COR-L47 (cell line): ENCODE data around the gene FAM174C.

Experiments
- DNase-seq: peaks from one replicate; lab custom pipeline; 2025; lab: John Stamatoyannopoulos, UW

The FAM174C gene

DNA sequence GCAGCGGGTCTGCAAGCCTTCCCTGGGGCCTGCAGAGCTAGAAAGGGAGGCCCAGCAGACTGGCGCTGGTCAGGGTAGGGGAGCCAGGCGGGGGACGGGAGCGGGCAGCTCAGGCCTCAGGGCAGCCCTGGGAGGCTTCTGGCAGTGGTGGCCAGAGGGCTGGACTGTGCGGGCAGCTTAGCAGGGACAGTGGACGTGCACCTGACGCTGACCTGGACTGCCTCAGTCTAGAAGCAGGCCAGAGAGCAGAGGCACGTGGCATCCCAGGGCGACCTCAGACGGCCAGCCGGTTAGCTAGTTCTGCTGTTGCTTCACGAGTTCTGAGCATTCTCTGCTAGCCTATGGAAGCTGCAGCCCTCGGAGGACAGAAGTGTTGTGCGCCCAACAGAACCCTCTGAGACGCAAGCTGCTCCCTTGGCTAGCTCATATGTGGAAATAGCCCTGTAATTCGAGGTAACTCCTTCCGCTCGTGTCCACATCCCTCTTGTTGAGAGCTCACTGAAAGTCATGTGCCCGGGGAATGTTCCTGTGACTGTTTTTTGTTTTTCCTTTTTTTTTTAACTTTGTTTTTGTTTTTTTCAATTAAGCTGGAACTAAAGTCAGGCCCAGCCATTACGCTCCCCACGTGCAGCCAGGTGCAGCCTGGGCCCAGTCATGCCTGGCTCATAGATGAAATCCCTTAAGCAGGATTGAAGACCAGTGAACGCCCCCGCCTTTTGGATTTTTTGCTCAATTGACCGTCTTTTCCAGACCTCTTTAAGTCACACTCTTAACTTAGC lies 1.9 kb upstream of the FAM174C start:
- no peak for DNase-seq

DNA sequence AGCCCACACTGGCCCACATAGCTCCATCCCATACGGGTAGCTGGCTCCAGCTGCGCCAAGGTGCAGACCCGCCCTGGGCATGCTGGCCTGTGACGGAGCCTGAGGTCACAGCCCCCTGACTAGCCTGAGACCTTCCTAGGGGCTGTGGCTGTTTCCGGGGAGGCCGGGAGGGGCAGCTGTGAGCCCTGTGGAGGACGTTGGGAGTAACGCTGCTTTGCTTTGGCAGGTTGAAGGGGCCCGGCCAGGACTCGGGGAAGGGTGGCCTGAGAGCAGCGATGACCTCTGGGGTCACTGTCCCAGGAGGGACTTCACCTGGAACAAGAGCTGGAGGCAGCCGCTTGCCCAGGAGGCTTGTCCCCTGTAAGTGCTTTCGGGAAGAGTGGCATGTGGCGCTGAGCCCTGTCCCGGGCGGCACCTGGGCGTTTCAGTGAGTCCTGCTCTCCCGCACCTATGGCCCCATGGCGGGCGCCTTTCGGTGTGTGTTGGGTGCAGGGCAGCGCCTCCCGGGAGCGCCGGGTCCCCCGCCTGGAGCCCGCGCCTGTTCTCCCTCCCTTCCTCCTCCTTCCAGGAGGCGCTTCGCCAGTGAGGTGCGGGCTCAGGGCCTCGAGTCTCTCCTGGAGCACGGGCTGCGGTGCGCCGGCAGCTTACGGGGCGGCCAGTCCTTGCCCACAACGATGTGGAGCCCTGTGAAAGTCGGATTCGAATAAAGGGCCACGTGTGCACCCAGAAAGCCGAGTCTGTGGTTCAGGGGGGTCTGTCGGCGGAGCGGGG lies 1.1 kb upstream of the FAM174C start:
- DNase-seq, result no peak

DNA sequence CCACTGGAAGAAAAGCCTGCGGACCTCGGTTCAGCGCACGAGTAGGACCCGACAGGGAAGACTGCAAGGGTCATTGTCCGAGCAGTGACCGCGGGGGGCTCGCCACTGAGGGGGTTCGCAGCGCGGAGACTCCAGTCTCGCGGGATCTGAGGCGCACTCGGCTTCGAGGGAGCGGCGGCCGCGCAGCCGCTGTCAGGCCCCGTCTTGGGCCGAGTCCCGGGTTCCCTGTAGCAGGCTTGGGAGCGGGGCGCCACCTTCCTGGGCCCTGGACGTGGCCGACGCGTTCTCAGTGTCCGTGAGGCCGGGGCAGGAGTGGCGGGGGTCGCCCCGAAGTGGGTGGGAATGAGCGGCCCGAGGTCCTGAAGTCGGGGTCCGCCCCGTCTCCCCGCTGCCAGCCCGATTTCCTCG lies 474 bp upstream of the FAM174C start:
- DNase-seq, result no peak

DNA sequence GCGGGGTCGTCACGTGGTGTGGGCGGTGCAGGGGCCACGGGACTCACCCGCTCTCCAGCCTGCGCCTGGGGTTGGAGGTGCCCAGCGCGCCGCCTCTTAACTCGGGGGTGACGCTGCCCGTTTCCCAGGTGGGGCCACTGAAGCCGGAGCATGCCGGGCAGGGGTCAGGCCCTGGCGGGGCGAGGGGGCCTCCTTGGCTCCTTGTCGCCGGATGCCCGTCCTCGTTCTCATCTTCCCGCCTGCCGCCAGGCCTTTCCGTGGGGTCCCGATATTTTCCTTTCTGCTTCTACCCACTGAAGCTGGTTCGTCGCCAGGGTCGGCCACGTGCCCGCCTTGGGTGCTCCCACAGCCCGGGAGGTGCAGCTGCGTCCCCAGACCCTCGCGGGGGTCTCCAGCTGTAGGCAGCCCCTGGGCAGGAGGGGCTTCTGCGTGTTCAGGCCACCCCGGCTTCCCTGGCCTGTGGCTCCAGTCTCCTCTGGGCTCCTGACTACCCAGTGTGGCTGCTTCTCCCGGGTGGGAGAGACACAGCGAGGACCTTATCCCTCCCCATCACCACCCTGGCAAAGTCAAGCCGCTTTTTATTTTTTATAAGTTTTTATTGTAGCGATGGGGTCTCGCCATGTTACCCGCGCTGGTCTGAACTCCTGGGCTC lies 772 bp downstream of the FAM174C start:
- no peak for DNase-seq

DNA sequence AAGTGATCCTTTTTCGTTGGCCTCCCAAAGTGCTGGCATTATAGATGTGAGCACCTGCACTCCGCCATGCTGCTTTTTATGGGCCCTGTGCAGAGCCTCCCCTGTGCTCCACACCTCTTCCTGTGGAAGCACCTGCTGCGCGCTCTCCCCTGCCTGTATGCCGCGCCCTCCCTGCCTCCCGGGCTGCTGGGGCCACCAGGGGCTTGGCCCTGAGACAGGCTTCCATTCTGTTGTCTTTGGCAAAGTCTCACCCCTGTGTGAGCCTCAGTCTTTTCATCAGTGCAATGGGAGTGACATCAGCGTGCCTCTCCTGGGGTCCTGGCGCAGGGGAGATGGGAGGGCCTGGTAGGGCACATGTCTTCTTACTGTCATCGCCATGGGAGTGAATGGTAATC lies 1.3 kb downstream of the FAM174C start:
- peak; percentile 39 for DNase-seq

DNA sequence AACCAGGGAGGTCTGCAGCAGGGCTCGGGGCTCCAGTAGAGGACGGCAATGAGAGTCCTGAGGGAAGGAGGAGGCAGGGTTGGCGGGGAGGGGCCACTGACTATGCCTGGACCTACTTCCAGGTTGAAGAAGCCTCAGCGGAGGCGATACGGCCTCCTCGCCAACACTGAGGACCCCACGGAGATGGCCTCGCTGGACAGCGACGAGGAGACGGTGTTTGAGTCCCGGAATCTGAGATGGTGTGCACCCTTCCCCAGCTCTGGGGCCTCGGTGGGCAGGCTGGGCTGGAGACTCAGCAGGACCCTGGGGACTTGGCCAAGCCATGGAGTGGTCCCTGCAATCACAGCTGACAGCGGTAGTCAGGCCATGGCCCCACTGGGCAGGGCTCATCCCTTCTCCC lies 1.7 kb downstream of the FAM174C start:
- no peak for DNase-seq

DNA sequence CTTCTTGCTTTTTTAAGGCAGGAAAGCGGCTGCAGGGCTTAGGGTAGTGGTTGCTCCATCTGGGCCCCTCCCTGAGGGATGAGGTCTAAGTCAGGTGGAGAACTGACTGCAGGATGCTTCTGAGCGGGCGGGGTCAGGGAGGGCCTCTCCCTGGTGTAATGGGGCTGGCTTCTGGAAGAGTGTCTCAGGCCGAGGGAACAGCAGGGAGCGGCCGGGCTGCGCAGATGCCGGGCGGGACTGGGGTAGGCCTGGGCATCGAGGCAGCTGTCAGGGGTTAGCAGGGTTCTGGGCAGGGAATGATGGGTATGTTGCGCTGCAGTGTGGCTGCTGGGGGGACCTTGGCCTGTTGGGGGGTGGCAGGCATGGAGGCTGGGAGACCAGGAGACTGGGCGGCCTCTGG lies 2.7 kb downstream of the FAM174C start:
- no peak for DNase-seq

DNA sequence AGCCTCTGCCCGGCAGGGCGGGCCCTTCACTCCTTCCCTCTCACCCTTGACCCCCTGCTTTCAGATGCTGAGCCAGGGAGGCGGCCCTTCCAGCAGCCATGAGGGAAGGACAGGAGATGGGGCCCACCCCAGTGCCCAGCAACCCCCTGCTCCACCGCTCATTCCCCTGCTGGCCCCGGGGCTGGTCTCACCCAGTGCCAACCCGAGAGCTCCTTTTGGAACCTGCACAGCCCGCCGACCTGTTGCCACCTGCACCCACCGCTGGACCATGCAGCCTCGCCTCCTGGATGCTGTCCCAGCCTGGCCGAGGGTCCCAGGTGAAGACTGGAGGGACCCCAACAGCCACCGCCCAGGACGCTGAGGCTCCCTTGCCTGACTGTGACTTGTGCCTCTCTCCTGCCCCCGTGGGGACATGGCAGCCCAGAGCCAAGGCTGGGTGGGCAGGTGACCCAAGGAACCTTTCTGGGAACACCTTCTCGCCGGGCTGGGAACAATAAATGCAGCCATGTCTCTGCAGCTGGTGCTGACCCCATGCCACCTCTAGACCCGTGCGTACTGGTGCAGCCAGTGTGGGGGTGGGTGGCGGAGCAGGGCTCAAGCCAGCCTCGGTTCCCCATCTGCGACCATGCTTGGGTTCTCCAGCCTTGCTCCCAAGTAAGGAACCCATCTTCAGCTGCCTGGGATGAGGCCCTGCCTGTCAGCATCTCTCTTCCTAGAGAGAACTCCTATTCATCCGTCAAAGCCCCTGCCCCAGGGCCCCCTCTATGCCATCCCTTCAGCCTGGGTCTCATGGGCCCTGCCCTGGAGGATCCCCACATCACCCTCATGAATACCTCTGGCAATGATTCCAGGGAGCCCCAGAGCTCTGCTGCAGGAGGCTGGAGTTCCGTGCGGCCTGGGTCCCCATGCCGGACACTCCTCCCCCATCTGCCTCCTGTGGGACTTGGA lies 3.7 kb downstream of the FAM174C start:
- no peak for DNase-seq

DNA sequence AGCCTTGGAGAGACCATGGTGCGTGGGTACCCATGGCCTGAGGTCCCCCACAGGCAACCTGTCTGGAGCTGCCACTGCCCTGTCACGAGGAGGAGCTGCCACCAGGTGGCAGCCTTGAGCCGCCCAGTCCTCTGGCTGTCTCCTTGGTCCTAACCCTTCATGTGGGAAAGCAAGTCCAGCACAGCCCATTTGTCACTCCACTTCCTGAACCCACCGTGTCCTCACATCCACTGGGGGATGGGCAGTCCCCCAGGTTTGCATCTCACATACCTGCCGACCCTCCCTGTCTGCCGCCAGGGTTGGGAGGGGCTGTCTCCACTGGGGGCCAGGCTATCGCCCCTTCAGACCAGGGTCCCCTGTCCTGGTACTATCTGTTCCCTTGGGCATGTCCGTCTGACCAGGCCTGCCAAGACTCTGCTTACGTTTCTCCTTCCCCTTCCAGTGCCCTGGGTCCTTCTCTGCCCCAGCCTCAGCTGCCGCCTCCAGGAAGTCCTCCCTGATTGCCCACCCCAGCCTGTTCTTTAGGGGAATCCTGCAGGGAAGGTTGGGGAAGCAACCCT lies 4.5 kb downstream of the FAM174C start:
- peak; percentile 68 for DNase-seq

DNA sequence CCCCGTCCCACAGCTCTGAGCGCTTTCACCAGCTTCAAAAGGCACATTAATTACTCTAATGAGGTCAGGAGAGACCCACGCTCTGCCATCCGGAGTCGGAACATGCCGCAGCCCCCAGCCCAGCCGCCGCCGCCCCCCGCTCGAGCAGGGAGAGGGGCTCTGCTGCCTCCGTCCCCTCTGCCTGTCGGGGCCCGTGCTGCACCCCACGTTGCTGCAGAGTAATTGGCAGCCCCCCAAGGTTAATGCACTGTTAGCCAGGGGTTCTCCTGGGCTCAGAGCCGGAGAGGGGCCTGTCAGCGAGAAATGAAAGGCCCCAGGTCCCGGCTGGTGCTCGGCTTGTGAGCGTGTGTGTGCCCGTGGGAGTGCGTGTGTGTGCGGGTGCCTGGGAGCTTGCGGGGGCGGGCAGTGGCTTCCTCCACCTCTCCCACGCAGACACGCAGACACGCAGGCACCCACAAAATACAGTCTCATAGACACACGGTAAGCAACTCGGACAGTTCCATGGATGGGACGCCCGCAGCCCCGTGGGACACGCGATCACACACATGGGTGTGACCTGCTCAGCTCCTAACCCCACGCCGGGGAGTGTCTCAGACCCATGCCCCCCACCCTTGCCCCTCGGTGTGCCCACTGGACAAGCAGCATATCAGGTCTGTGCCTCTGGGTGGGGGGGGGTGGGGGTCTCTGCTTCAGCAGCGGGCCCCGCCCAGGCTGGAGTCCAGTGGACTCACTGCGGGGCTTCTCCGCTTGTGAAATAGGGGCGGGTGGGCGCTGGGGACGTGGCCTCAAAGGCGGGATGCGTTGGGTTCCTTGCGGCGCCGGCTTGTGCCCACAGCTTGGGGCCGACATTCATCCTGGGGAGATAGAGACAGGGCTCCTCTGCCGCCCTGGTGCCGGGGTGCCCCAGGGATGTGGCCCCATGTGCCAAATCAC lies 5.6 kb downstream of the FAM174C start:
- DNase-seq, result no peak

DNA sequence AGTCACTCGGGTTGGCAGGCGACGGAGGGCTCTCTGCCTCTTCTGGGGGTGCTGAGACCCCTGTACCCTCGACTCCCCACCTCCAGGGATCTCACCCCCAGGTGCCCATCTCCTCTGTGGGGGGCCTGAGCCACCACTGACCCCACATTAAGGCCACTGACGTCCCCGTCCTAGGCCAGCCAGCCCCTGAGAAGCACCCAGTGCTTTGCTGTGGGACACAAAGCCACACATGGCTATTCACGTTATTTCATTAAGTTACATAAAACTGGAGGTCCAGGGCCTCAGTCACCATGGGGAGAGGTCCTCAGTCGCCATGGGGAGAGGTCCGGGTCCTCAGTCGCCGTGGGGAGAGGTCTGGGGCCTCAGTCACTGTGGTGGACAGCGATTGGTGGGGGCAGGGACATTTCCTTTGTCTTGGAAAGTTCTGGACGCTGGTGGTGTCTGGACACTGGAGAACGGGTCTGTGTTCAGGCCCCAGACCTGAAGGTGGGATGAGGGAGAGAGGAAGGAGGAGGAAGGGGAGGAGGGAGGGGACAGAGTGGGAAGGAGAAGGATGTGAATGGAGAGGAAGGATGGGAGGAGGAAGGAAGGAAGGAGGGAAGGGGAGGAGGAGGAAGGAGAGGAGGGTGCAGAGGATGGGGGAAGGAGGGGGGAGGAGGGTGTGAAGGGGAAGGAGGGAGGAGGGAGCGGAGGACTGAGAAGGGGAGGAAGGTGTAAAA lies 6.4 kb downstream of the FAM174C start:
- DNase-seq, result no peak

DNA sequence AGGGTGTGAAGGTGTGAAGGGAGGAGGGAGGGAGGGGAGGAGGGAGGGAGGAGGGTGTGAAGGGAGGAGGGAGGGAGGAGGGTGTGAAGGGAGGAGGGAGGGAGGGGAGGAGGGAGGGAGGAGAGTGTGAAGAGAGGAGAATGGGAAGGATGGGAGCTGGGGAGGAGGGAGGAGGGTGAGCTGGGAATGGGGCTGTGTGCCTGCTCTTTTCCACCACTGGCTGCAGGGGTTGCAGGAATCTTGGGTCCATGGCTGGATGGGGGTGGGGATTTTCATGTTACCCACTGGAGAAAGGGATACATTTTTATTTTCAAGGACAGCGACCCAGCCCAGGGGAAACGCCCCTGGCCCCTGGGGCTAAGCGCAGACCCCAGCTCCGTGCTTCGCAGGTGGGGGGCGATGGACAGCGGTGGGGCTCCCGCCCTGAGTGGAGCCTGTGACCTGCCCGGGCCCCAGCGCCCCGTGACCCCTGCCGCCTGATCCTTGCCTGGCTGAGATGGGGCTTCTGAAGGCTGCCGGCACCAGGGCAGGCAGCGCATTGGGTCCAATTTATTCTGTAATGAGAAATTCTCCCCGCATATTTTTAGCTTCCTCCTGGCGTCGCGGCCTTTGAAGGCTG lies 7.4 kb downstream of the FAM174C start:
- no peak for DNase-seq

DNA sequence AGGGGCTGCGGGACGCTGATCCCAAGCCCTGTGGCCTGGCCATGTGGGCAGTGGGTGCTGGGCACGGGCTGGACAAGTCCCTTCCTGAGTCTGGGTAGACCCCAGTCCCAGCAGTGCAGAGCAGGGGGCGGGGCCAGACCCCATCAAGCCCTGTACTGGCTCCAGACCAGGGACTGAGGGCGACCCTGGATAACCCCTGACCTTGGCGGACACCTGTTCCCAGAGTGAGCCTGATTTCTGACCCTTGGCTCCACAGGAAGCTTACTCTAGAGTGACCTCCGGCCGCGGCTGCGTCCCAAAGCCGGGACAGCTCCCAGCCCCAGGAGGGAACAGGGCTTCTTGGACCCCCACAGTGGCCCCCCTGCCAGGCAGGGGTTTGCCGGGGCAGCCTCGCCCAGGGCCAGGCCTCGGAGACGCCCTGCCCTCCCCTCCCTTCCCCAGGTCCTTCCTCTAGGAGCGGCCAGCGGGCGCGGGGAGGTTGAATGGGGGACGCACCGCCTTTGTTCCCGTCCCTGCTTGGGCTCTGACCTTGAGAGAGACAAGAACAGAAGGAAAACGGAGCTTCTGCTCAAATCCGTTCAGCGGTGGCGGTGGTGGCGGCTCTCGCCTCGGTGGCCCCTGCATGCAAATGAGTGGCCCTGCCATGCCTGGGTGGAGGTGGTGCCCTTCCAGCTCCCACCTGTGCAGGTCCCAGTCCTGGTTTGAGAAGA lies 8.0 kb downstream of the FAM174C start:
- no peak for DNase-seq

DNA sequence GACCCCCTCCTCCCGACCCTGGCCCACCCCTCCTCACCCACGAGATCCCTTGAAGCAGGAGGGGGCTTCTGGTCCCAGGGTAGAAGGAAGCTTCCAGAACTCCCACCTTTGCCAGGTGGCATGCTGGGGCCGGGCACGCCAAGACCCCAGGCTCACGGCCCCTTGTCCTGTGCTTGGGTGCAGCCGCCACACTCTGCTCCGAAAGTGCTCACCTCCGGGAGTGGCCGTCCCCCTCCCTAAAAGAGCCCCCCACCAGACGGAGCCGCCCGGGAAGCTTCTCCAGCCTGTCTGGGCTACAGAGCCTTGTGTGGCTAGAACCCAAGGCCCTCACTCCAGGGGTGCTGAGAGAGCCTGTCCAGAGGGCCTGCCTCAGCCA lies 8.6 kb downstream of the FAM174C start:
- no peak for DNase-seq

DNA sequence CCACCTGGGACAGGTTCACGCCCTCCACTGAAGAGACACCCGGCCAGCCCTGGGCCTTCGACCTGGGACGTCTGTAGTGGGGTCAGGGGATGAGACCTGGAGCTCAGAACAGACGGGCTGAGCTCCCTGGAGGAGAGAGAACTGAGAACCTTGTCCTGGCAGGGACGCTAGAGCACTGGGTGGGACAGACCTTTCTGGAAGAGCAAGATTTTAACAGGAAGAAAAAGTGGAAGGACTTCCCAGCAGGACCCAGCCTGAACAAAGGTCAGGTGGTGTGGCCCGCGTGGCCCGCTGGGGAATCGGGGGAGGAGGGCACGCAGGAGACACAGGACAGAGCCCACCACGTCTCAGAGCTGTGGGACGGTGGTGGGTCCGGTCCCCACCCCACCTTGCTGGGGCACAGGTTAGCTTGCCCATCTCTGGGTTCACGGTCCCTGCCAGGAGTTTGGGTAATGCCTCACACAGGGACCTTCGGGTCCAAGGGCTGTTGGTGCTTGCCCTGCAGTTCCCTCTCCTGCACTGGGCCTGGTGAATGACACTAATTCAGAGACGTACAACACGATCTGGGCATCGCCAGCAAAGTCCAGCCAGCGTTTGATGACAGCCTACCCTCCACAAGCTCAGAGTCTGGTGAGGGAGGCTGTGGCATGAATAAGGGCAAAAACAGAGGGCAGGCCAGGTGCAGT lies 9.1 kb downstream of the FAM174C start:
- DNase-seq, result no peak

DNA sequence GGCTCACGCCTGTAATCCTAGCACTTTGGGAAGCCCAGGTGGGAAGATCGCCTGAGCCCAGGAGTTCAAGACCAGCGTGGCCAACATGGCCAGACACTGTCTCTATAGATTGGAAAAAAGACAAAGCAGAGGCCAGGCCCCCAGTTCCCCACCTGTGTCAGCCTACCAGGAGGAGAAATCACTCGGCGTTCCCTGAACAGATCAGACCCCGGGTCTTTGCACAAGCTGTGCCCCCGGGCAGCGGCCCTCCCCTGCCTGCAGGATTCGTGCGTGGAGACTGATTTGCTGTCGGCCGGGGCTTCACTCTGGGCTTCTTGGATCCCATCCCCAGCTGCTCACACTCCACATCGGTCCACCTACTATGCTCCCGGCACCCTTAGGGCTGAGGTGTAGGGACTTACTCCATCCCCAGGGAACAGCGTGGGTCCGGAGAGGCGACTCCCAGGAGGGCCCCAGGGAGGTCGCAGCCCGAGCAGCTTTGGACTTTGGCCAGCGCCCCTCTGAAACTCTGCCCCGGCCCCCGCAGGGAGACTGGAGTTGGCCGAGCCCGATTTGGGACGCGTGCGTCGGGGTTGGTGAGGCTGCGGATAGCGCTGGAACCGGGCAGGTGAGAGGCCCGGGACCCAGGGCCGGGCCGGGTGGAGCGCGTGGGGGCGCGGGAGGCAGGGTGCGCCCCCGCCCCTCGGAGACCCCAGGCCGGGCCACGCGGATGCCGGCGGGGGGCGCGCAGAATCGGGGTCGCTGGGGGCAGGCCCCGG lies 9.8 kb downstream of the FAM174C start:
- no peak for DNase-seq

DNA sequence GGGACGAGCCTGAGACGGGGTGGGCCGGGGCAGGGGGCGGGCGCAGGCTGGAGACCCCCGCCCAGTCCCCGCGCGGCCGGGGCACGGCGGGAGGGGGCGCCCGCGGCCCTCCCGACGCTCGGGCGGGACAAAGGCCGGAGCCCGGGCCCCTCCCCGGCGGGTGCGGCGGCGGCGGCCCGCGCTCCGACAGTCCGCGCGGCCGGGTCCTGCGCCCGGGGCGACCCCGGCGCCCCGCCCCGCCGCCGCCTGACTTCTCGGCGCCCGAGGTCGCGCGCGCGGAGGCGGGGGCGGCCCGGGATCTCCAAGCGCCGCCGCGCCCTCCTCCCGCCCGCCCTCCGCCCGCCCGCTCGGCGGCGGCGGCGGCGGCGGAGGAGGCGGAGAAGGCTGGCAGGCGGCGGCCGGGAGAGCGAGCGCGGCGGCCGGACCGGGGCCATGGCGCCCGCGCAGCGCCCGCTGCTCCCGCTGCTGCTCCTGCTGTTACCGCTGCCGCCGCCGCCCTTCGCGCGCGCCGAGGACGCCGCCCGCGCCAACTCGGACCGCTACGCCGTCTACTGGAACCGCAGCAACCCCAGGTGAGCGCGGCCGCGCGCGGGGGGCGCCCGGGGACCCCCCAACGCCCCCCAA lies 10.5 kb downstream of the FAM174C start, which contains the start of gene EFNA2:
Gene EFNA2 (plus strand): TSS at position 137 of the 624 bp plus-strand sequence. CDS start 296 bp downstream, at position 433.
- no peak for DNase-seq
